Heart left ventricle (tissue), 13 donors: ENCODE results near the gene CTSE.
"Not testable (repeated sequence)": the region's sequence is repeated elsewhere in the genome, so short reads cannot be mapped to it uniquely, and the experiment has no call there.

Experiments
- CTCF ChIP-seq, 12 donors: fragments of 200-600 bp; sonication (generic) in 4 of 12; IDR thresholded peaks; one replicate each; pipeline versions ENCODE4 v1.5.0 to v1.8.0; 2018 to 2022; ENCODE audit warnings: antibody characterized with exemption in 12 of 12, mild to moderate bottlenecking in 5 of 12
- POLR2A ChIP-seq, 2 donors: fragments of 450-650 bp; IDR thresholded peaks; one replicate each; pipeline ENCODE4 v1.6.1; 2017; ENCODE audit warnings: antibody characterized with exemption in 2 of 2, mild to moderate bottlenecking in 2 of 2, moderate library complexity in 2 of 2
- donor health status: ischemic (EF 13 %, LVEDD 7.1; RV severe dilation, severe dysfunction).
- donor health status: DM: no; HTN: yes; CAD: no.
- donor health status: DM: no; HTN: no; CAD: no.
- donor health status: ischemic (EF 25% LVEDD 6.9; RV normal size, moderate dysfunction).
- donor health status: ischemic (EF 25% LVEDD 5.7; RV mildly dilated, moderate dysfunction).
- donor health status: ischemic (EF 35%, LVEDD 5.7; RV mildly dilated, moderate dysfunction).
- donor health status: nonischemic (EF 11% LVEDD 7.7; RV severe dilation, severe dysfunction).
- donor health status: DM: yes; HTN: yes; CAD: no.
- donor health status: PGD.
- donor health status: ischemic (EF 29% LVEDD 5.4; RV normal size, mild dysfunction).
- donor health status: nonischemic (EF 23%, LVEDD 6.1; RV moderate dilation, normal function).

GRCh38 chr1:206052919-206053610 lies 29.4 kb upstream of the CTSE start, which contains the start of gene RHEX:
- TF ChIP-seq POLR2A, CTCF (IDR thresholded peaks at IDR 0.05): not testable (repeated sequence)
